K562 (cell line): Measurements from ENCODE around the gene CCDC194. TPM values are rescaled to one million over a fixed set of nuclear protein-coding genes. Genes with fewer than 3 reads are reported as not detected.
A peak's percentile ranks its signal among the peaks of the same experiment; 100 is the strongest.

Experiments used
- CBX3 ChIP-seq, 2 experiments: IDR thresholded peaks; 1 replicate in 1 of 2; 2 replicates in 1 of 2; pipeline ENCODE4 v1.6.1; 2012; ENCODE audit warnings: inconsistent platforms in 2 of 2, low read length in 2 of 2, borderline replicate concordance in 1 of 2, control low read depth in 1 of 2
- CREB1 ChIP-seq, 2 experiments: sonication (generic) in 1 of 2; formaldehyde crosslinking in 1 of 2; IDR thresholded peaks; 2 replicates each; pipeline versions ENCODE4 v1.6.1 to v1.8.0; 2012 to 2022; ENCODE audit warnings: inconsistent platforms in 1 of 2, mild to moderate bottlenecking in 1 of 2, missing genetic modification reagents in 1 of 2, moderate library complexity in 1 of 2
- DLX4 ChIP-seq: fragments of 250-450 bp; sonication (Bioruptor Pico); IDR thresholded peaks from 2 replicates; pipeline ENCODE4 v1.6.1; 2021; ENCODE audit warnings: mild to moderate bottlenecking
- FOS ChIP-seq: IDR thresholded peaks from 3 replicates; pipeline ENCODE4 v1.6.1; 2011; ENCODE audit not compliant: insufficient read length; ENCODE audit errors: extremely low read depth
- FOXO4 ChIP-seq: fragments of 450-650 bp; formaldehyde crosslinking; IDR thresholded peaks from 2 replicates; pipeline ENCODE4 v1.4.0; 2020; ENCODE audit warnings: mild to moderate bottlenecking, moderate library complexity
- HMG20B ChIP-seq: fragments of 250-450 bp; sonication (Bioruptor Pico); IDR thresholded peaks from 2 replicates; pipeline ENCODE4 v1.5.0; 2021; ENCODE audit warnings: mild to moderate bottlenecking
- HMGN3 ChIP-seq: IDR thresholded peaks from 2 replicates; pipeline ENCODE4 v1.6.1; 2011; ENCODE audit warnings: borderline replicate concordance, low read depth, mild to moderate bottlenecking, mixed read lengths, low read length; ENCODE audit not compliant: insufficient read length; ENCODE audit errors: extremely low read depth
- HOXB6 ChIP-seq: fragments of 250-450 bp; sonication (Bioruptor Pico); IDR thresholded peaks from 2 replicates; pipeline ENCODE4 v1.5.1; 2022; ENCODE audit warnings: mild to moderate bottlenecking, borderline replicate concordance
- IRF2 ChIP-seq: sonication (generic); formaldehyde crosslinking; IDR thresholded peaks from 2 replicates; pipeline ENCODE4 v1.8.1; 2022; ENCODE audit warnings: mild to moderate bottlenecking, missing genetic modification reagents
- MAX ChIP-seq: sonication (generic); formaldehyde crosslinking; IDR thresholded peaks from 2 replicates; pipeline ENCODE4 v1.9.0; 2022; ENCODE audit warnings: mild to moderate bottlenecking, missing genetic modification reagents
- MBD1 ChIP-seq: fragments of 250-450 bp; sonication (Bioruptor Pico); IDR thresholded peaks from 2 replicates; pipeline ENCODE4 v1.8.0; 2022; ENCODE audit warnings: inconsistent platforms
- MBD2 ChIP-seq: sonication (generic); IDR thresholded peaks from 2 replicates; pipeline ENCODE4 v1.6.1; 2016; ENCODE audit warnings: low read depth, borderline replicate concordance
- MXI1 ChIP-seq: IDR thresholded peaks from 2 replicates; pipeline ENCODE4 v1.6.1; 2011; ENCODE audit warnings: low read depth, mild to moderate bottlenecking, improper control_type of control experiment, low read length
- PRMT5 ChIP-seq: sonication (generic); formaldehyde crosslinking; IDR thresholded peaks from 2 replicates; pipeline ENCODE4 v1.5.0; 2020; ENCODE audit warnings: missing genetic modification reagents
- RBFOX2 ChIP-seq: fragments of 200-400 bp; formaldehyde crosslinking; IDR thresholded peaks from 2 replicates; pipeline ENCODE4 v1.6.1; 2017; ENCODE audit warnings: low read depth, mild to moderate bottlenecking, low read length, moderate library complexity
- SRF ChIP-seq, 2 experiments: fragments of 250-450, 450-650 bp in 1 of 2; sonication (Bioruptor Pico) in 1 of 2; sonication (generic) in 1 of 2; formaldehyde crosslinking; IDR thresholded peaks; 2 replicates each; pipeline versions ENCODE4 v1.5.0 to v1.5.1; 2020 to 2022; ENCODE audit warnings: mild to moderate bottlenecking in 1 of 2, missing genetic modification reagents in 1 of 2
- TCF15 ChIP-seq: fragments of 250-450 bp; sonication (Bioruptor Pico); IDR thresholded peaks from 2 replicates; pipeline ENCODE4 v1.8.0; 2022; ENCODE audit warnings: moderate library complexity, mild to moderate bottlenecking, inconsistent platforms
- ZNF644 ChIP-seq: fragments of 200-800 bp; sonication (Bioruptor generic); IDR thresholded peaks from 2 replicates; pipeline ENCODE4 v1.6.1; 2016; ENCODE audit warnings: low read depth, missing genetic modification characterization, missing compliant biosample characterization
- polyA plus RNA-seq, 8 experiments: library from polyadenylated mRNA; depleted of rRNA in 4 of 8; stranded (reverse) in 5 of 8; unstranded in 3 of 8; fragments of >200 nt; fragmentation: Nextera tagmentation in 2 of 8; fragmentation: Illumina TruSeq in 1 of 8; extraction: Ambion mirVana in 2 of 8; extraction: Trizol in 1 of 8; gene quantifications; 2 replicates each; pipeline versions ENCODE4 v1.2.1 to v1.2.3, GENCODE V29; 2011 to 2014; ENCODE audit warnings: inconsistent platforms in 1 of 8, missing spikeins in 1 of 8
- total RNA-seq, 7 experiments: library from RNA; depleted of rRNA in 6 of 7; stranded (reverse); fragments of >200 nt in 6 of 7; fragmentation: Illumina TruSeq in 2 of 7; extraction: Trizol in 2 of 7; gene quantifications; 2 replicates each; pipeline versions ENCODE4 v1.2.1 to v1.2.3, GENCODE V29; 2011 to 2021; ENCODE audit warnings: low replicate concordance in 1 of 7

Gene CCDC194
- total and polyA plus RNA-seq, 9 of the 15 experiments (the other 6 are each of a cell fraction or from before 2014, with no cell fraction given) = 0.13 to 1.3 (median 0.39) TPM; not detected in 3

- no peak for TF ChIP-seq CBX3 (IDR thresholded peaks at IDR 0.05; ENCODE audit: borderline replicate concordance in 1 of 2, low read length in 2 of 2)
- no peak for TF ChIP-seq TCF15 (CRISPR knock-in tag)
- no peak for TF ChIP-seq HOXB6 (CRISPR knock-in tag)
- TF ChIP-seq DLX4 (CRISPR knock-in tag) = no peak
- TF ChIP-seq SRF (CRISPR knock-in tag; IDR thresholded peaks at IDR 0.05) = no peak
- no peak for TF ChIP-seq HMG20B (CRISPR knock-in tag)
- TF ChIP-seq MXI1 = no peak
- no peak for TF ChIP-seq ZNF644 (tag)
- peak; percentile 2 for TF ChIP-seq FOS
- TF ChIP-seq RBFOX2 = peak; percentile 77
- no peak for TF ChIP-seq PRMT5 (CRISPR knock-in tag)
- no peak for TF ChIP-seq IRF2
- TF ChIP-seq HMGN3 = no peak
- no peak for TF ChIP-seq FOXO4 (CRISPR knock-in tag)
- TF ChIP-seq MBD1 (CRISPR knock-in tag) = no peak
- no peak for TF ChIP-seq CREB1 (IDR thresholded peaks at IDR 0.05)
- TF ChIP-seq CREB1 (CRISPR knock-in tag; IDR thresholded peaks at IDR 0.05) = no peak
- no peak for TF ChIP-seq MAX
- TF ChIP-seq MBD2 = peak; percentile 41; the same call in 1 of the 2 replicates
These were observed 11.5 kb upstream of the CCDC194 start, which contains the start of gene BST2 (continued) for GRCh38 chr19:17405250-17406045.
